Uterus (tissue), 4 donors: ENCODE results near the gene STRBP. TPM values are rescaled to one million over a fixed set of nuclear protein-coding genes. Genes with fewer than 3 reads are reported as not detected.

ENCODE experiments used
- DNase-seq, 2 donors: peaks; one replicate each; pipeline ENCODE4 v3.0.0-alpha.2; 2019 to 2020
- H3K27ac ChIP-seq, 2 donors: fragments of 200-600 bp; sonication (generic); 1 replicate in 1 of 2; 2 replicates in 1 of 2; pipeline ENCODE4 v1.5.1; 2016 to 2018
- H3K27me3 ChIP-seq, 2 donors: fragments of 200-600 bp; sonication (generic); one replicate each; pipeline ENCODE4 v1.5.1; 2018 to 2019; ENCODE audit warnings: control low read depth in 1 of 2
- H3K36me3 ChIP-seq, 2 donors: fragments of 200-600 bp; sonication (generic); one replicate each; pipeline ENCODE4 v1.5.1; 2019; ENCODE audit warnings: control low read depth in 1 of 2
- H3K4me1 ChIP-seq, 2 donors: fragments of 200-600 bp; sonication (generic); one replicate each; pipeline ENCODE4 v1.5.1; 2018 to 2019; ENCODE audit warnings: control low read depth in 1 of 2
- H3K4me3 ChIP-seq, 2 donors: fragments of 200-600 bp; sonication (generic); 1 replicate in 1 of 2; 2 replicates in 1 of 2; pipeline ENCODE4 v1.5.1; 2018 to 2019; ENCODE audit warnings: mild to moderate bottlenecking in 1 of 2
- H3K9me3 ChIP-seq, 2 donors: fragments of 200-600 bp; sonication (generic); one replicate each; pipeline ENCODE4 v1.5.1; 2019; ENCODE audit warnings: control low read depth in 1 of 2
- CTCF ChIP-seq, 4 experiments: fragments of 200-600 bp in 2 of 4; fragments of 450-650 bp in 2 of 4; sonication (generic) in 2 of 4; IDR thresholded peaks; one replicate each; pipeline ENCODE4 v1.5.1; 2016 to 2019; ENCODE audit warnings: antibody characterized with exemption in 4 of 4, mild to moderate bottlenecking in 2 of 4, moderate library complexity in 1 of 4
- POLR2A ChIP-seq, 2 donors: fragments of 450-650 bp; IDR thresholded peaks; one replicate each; pipeline ENCODE4 v1.6.1; 2016; ENCODE audit warnings: antibody characterized with exemption in 2 of 2, mild to moderate bottlenecking in 1 of 2, moderate library complexity in 1 of 2
- intact Hi-C: fragments of 100-400 bp; cut with DNase I; formaldehyde crosslinking; loops from one replicate; pipeline ENCODE4 v1.15.1; 2023; ENCODE audit warnings: low total_unique reads
- total RNA-seq, 4 donors: library from RNA; depleted of rRNA in 3 of 4; stranded (reverse); fragments of >200 nt in 3 of 4; gene quantifications; one replicate each; pipeline versions ENCODE4 v1.1.0 to v1.2.4, GENCODE V29; 2014 to 2023
- donor health status: DM: yes; HTN: yes; CAD: no.

STRBP gene
- total RNA-seq, 4 donors from 2014 or later: 3.3 to 28.2 (median 16.3) TPM

GRCh38 chr9:123266655-123267399 is 1.6 kb downstream of the STRBP start:
- Histone ChIP-seq H3K9me3 (no peaks in the 10 kb centered on the region), H3K36me3 (no peaks in the 10 kb centered on the region), H3K27ac (no peak overlapping the region), H3K4me1 (no peaks in the 10 kb centered on the region), H3K27me3 (no peaks in the 10 kb centered on the region), H3K4me3 (no peak overlapping the region)
- intact Hi-C loops: no loop called here
- TF ChIP-seq CTCF (IDR thresholded peaks at IDR 0.05) (no peak), POLR2A (IDR thresholded peaks at IDR 0.05) (no peak)
- no peak for DNase-seq

DNA sequence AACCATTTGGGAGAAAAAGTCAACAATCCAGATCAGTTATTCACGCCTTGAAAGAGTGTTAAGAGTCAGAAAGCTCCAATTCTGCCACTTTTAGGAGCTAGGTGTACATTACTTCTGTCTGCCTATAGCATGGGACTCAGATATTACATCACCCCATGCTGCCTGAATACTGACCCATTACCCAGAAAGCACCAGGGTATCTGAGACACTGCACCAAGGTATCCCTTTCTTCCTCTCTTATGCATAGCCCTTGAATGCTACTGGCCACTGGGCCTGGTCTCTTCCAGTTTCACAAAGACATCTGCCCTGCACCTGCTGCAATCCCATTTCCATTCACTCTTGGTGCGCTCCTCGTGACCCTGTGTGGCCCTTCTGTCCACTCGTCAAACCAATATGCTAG is 2.6 kb downstream of the STRBP start:
- intact Hi-C loops: no loop called here
- no peak for TF ChIP-seq CTCF (IDR thresholded peaks at IDR 0.05)
- no peak for TF ChIP-seq POLR2A (IDR thresholded peaks at IDR 0.05)
- no peak for DNase-seq
- H3K36me3 ChIP-seq: no peaks in the 10 kb centered on the region
- no peaks in the 10 kb centered on the region for H3K9me3 ChIP-seq
- H3K27me3 ChIP-seq: no peaks in the 10 kb centered on the region
- no peak overlapping the region for H3K27ac ChIP-seq
- no peak overlapping the region for H3K4me3 ChIP-seq
- no peaks in the 10 kb centered on the region for H3K4me1 ChIP-seq

DNA sequence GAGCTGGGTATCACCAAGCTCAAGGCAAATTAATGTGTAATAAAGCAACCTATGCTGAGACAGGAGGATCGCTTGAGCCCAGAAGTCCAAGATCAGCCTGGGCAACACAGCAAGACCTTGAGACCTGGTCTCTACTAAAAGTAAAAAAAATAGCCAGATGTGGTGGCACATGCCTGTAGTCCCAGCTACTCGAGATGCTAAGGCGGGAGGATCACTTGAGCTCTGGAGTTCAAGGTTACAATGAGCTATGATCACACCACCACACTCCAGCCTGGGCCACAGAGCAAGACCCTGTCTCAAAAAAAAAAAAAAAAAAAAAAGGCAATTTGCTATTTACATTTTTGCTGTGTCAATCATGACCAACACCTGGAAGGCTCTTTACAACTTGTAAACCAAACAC is 5.2 kb downstream of the STRBP start:
- H3K27me3 ChIP-seq: no peaks in the 10 kb centered on the region
- no peaks in the 10 kb centered on the region for H3K36me3 ChIP-seq
- DNase-seq: no peak
- TF ChIP-seq POLR2A (IDR thresholded peaks at IDR 0.05) (no peak), CTCF (IDR thresholded peaks at IDR 0.05) (no peak)
- no peak overlapping the region for H3K27ac ChIP-seq
- no peaks in the 10 kb centered on the region for H3K4me1 ChIP-seq
- no peaks in the 10 kb centered on the region for H3K9me3 ChIP-seq
- intact Hi-C loops: no loop called here
- H3K4me3 ChIP-seq: no peak overlapping the region

GRCh38 chr9:123262338-123262737 is 6.0 kb downstream of the STRBP start:
- Histone ChIP-seq H3K4me1 (no peaks in the 10 kb centered on the region), H3K27ac (no peak overlapping the region), H3K9me3 (no peaks in the 10 kb centered on the region), H3K4me3 (no peak overlapping the region), H3K36me3 (no peaks in the 10 kb centered on the region), H3K27me3 (no peaks in the 10 kb centered on the region)
- TF ChIP-seq POLR2A (IDR thresholded peaks at IDR 0.05) (no peak), CTCF (IDR thresholded peaks at IDR 0.05) (no peak)
- DNase-seq: no peak
- intact Hi-C loops: no loop called here

DNA sequence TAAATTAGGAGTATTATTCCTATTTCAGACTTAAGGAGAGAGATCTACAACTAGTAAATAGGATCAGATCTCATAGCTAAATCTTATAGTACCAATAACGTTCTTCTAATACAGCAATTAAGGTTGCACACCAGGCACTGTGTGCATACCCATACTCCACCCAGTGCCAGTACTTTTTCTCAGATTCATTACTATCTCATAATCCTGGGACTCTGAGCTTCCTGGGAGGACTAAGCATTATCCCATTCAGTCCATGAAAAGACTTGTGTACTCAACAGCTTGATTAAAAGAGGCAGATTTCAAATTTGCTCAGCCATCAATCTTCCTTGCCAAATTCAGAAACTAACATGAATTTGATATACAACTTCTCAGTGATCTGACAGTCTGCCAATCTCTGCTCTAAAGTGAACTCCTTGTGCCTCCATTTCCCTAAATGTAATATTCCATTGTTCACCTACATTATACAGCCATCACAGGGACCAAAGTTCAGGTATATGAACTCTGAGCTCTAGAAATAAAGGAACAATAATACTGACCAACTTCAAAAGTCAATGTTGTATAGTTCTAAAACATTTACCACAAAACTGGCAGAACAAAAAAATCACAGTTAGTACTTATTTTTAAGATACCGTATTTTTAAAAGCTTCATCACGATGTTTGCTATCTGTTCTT is 7.2 kb downstream of the STRBP start:
- Histone ChIP-seq H3K4me1 (no peaks in the 10 kb centered on the region), H3K27ac (no peak overlapping the region), H3K9me3 (no peaks in the 10 kb centered on the region), H3K36me3 (no peaks in the 10 kb centered on the region), H3K4me3 (no peak overlapping the region), H3K27me3 (no peaks in the 10 kb centered on the region)
- DNase-seq: no peak
- no peak for TF ChIP-seq CTCF (IDR thresholded peaks at IDR 0.05)
- TF ChIP-seq POLR2A (IDR thresholded peaks at IDR 0.05): no peak
- intact Hi-C loops: no loop called here
